ENCODE data around the gene MARS2. TPM values are rescaled to one million over a fixed set of nuclear protein-coding genes. Genes with fewer than 3 reads are reported as not detected.

Gene MARS2
- polyA plus RNA-seq (2011; rRNA removed), result 2.3 TPM in 2 replicates
- 2.8 and 4.2 TPM in 2 replicates for polyA minus RNA-seq (2011; rRNA and poly(A)+ RNA removed)

DNA sequence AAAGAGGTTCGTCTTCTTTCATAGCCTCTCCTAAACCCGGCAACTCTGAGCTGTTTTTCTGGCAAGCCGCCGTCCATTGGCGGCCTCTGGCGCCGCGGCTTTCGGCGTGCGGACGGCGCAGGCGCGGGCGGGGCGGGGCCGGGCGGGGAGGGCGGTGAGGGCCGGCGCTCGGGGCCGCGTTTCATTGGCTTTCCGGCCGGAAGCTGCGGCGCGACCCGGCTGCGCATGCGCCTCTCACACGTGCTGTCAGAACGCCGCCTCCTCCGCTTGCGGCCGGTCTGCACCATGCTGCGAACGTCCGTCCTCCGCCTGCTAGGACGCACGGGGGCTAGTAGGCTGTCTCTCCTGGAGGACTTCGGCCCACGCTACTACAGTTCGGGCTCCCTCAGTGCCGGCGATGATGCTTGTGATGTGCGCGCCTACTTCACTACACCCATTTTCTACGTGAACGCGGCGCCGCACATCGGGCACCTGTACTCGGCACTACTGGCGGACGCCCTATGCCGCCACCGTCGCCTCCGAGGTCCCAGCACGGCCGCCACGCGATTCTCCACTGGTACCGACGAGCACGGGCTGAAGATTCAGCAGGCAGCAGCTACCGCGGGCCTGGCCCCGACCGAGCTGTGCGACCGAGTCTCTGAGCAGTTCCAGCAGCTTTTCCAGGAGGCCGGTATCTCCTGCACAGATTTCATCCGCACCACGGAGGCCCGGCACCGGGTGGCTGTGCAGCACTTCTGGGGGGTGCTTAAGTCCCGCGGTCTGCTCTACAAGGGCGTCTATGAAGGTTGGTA lies at the start of gene MARS2:
Gene MARS2, plus strand, starts transcription at position 249 of the 791 bp plus-strand sequence. Its CDS starts 37 bp downstream, at position 286.
- CTCF ChIA-PET, result interaction anchor here (0.6 to 1.4 kb wide), 4 partner anchors 60 to 87 kb away, joined by 3 read pairs; no protein-coding TSS in a partner anchor
- POLR2A ChIA-PET, result interaction anchor here (0.6 kb wide), 1 partner anchor 322 kb away, joined by 3 read pairs; no protein-coding TSS in a partner anchor
- peak; percentile 51 for DNase-seq (ENCODE audit: low read depth)

DNA sequence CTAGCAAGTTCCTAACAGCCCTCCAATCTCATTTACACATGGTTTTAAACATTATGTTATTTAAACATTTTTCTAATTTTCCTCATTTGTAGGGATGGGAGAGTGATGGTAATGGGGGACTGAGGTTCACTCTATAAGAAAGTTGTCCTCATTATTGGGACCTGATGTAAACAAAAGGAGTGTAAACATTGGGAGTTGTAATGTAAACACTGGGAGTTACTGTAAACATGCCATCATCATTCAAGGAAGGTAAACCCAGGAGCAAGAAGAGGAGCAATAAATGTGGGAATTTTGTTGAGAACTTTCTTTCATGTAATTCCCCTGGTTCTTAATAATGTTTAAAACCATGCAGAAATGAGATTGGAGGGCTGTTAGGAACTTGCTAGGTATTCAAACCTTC lies 47.6 kb upstream of the MARS2 start:
- ChIA-PET POLR2A (no interaction called here), CTCF (interaction anchor here (1.5 kb wide), 1 partner anchor 156 kb away, joined by 3 read pairs; no protein-coding TSS in a partner anchor)
- Histone ChIP-seq H3K27me3 (ENCODE audit: control insufficient read depth, insufficient read depth, low read length) (no peaks in the 10 kb centered on the region), H3K36me3 (ENCODE audit: control insufficient read depth, insufficient read depth, low read length) (no peaks in the 10 kb centered on the region), H3K4me3 (ENCODE audit: low read depth, low read length) (no peak overlapping the region)
- no peak for DNase-seq (ENCODE audit: low read depth)
- TF ChIP-seq, protein P1, sequence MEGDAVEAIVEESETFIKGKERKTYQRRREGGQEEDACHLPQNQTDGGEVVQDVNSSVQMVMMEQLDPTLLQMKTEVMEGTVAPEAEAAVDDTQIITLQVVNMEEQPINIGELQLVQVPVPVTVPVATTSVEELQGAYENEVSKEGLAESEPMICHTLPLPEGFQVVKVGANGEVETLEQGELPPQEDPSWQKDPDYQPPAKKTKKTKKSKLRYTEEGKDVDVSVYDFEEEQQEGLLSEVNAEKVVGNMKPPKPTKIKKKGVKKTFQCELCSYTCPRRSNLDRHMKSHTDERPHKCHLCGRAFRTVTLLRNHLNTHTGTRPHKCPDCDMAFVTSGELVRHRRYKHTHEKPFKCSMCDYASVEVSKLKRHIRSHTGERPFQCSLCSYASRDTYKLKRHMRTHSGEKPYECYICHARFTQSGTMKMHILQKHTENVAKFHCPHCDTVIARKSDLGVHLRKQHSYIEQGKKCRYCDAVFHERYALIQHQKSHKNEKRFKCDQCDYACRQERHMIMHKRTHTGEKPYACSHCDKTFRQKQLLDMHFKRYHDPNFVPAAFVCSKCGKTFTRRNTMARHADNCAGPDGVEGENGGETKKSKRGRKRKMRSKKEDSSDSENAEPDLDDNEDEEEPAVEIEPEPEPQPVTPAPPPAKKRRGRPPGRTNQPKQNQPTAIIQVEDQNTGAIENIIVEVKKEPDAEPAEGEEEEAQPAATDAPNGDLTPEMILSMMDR (IDR thresholded peaks at IDR 0.05; ENCODE audit: insufficient read depth, low read depth, low read length), result no peak

More for the DNA sequence above, at the start of gene MARS2:
- Histone ChIP-seq H3K4me3 (ENCODE audit: low read depth, low read length) (peak within 1 kb of the TSS; percentile 80), H3K36me3 (ENCODE audit: control insufficient read depth, insufficient read depth, low read length) (no peaks in the 10 kb centered on the region), H3K27me3 (ENCODE audit: control insufficient read depth, insufficient read depth, low read length) (no peaks in the 10 kb centered on the region)
- TF ChIP-seq, protein P1 (IDR thresholded peaks at IDR 0.05; ENCODE audit: insufficient read depth, low read depth, low read length), result 0 out of 2 replicates have a peak, but pooled peaks have one; percentile 1

DNA sequence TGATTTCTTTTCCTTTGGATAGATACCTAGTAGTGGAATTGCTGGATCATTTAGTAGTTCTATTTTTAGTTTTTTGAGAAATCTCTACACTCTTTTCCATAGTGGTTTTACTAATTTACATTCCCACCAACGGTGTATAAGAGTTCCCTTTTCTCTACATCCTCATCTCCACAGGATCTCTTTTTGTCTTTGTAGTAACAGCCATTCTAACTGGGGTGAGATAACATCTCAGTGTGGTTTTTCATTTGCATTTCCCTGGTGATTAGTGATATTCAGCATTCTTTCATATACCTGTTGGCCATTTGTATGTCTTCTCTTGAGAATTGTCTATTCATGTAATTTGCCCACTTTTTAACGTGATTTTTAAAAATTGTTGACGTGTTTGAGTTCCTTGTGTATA lies 43.5 kb upstream of the MARS2 start:
- CTCF ChIA-PET, result no interaction called here
- TF ChIP-seq, protein P1 (IDR thresholded peaks at IDR 0.05; ENCODE audit: insufficient read depth, low read depth, low read length), result no peak
- Histone ChIP-seq H3K27me3 (ENCODE audit: control insufficient read depth, insufficient read depth, low read length) (no peaks in the 10 kb centered on the region), H3K4me3 (ENCODE audit: low read depth, low read length) (no peak overlapping the region), H3K36me3 (ENCODE audit: control insufficient read depth, insufficient read depth, low read length) (no peaks in the 10 kb centered on the region)
- POLR2A ChIA-PET, result no interaction called here
- no peak for DNase-seq (ENCODE audit: low read depth)

DNA sequence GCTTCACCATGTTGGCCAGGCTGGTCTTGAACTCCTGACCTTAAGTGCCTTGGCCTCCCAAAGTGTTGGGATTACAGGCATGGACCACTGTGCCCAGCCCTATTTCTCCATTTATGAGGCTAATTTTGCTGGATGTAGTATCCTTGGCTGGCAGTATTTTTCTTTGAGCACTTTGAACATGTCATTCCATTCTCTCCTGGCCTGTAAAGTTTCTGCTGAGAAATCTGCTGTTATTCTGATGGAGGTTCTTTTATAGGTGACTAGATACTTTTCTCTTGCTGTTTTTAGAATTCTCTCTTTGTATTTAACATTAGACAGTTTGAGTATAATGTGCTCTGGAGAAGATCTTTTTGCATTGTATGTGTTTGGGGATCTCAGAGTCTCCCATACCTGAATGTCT lies 38.9 kb upstream of the MARS2 start:
- H3K4me3 ChIP-seq (ENCODE audit: low read depth, low read length), result no peak overlapping the region
- no peaks in the 10 kb centered on the region for H3K36me3 ChIP-seq (ENCODE audit: control insufficient read depth, insufficient read depth, low read length)
- TF ChIP-seq, protein P1 (IDR thresholded peaks at IDR 0.05; ENCODE audit: insufficient read depth, low read depth, low read length), result no peak
- no peaks in the 10 kb centered on the region for H3K27me3 ChIP-seq (ENCODE audit: control insufficient read depth, insufficient read depth, low read length)
- no peak for DNase-seq (ENCODE audit: low read depth)
- POLR2A ChIA-PET, result no interaction called here
- CTCF ChIA-PET, result interaction anchor here (1.3 kb wide), 1 partner anchor 21 kb away, joined by 3 read pairs; no protein-coding TSS in a partner anchor

DNA sequence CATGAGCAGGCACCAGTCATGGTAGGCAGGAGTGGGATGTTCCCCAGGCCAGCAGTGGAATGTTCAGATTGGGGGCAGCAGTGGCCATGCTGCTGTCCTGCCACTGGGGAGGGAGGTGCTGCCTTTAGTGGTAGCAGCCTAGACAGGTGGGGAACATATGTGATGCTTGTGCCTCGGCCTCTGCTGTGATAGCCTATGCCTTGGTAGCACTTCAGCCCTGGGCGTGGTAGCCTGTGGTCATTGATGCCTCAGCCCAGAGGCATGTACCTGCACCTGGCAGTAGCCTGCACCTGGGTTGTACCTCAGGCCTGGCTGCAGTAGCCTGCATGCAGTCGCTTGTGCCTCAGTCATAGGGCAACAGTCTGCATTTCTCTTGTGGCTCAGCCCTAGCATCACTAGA lies 36.9 kb upstream of the MARS2 start:
- H3K27me3 ChIP-seq (ENCODE audit: control insufficient read depth, insufficient read depth, low read length), result no peaks in the 10 kb centered on the region
- CTCF ChIA-PET, result no interaction called here
- no peak for DNase-seq (ENCODE audit: low read depth)
- POLR2A ChIA-PET, result no interaction called here
- no peaks in the 10 kb centered on the region for H3K36me3 ChIP-seq (ENCODE audit: control insufficient read depth, insufficient read depth, low read length)
- TF ChIP-seq, protein P1 (IDR thresholded peaks at IDR 0.05; ENCODE audit: insufficient read depth, low read depth, low read length), result no peak
- no peak overlapping the region for H3K4me3 ChIP-seq (ENCODE audit: low read depth, low read length)
